Measurements from ENCODE around the gene LIN7C. TPM values are rescaled to one million over a fixed set of nuclear protein-coding genes. Genes with fewer than 3 reads are reported as not detected.

The LIN7C gene
- polyA plus RNA-seq, 1 donor (not counting 4 experiments of a cell fraction or from before 2014, with no cell fraction given) = 23.0 TPM

DNA sequence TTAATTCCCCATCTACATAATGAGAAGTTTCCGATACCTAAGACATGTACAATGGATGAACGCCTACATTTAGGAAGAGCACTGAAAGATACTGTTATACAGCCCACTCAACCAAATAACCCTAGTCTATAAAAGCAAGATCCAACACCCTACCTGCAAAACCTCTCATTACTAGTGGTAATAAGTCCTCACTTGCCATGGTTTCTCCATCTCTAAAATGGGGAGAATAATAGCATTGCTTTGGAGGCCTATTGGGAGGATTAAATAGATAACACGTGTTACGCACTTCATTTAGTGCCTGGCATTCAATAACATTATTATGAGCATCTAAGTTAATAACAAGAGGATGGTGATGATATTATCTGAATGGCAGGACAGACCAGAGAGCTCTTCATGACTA is 50.9 kb downstream of the LIN7C start:
- H3K4me3 ChIP-seq (ENCODE audit: control insufficient read depth in 2 of 3, extremely low read depth in 1 of 3, insufficient read depth in 2 of 3, low read depth in 1 of 3, low read length in 3 of 3) = no peak overlapping the region
- peak overlapping the region; percentile 57 for H3K27ac ChIP-seq (ENCODE audit: control insufficient read depth, insufficient read depth, low read length)
- H3K4me2 ChIP-seq (ENCODE audit: control insufficient read depth, extremely low read depth, insufficient read depth, low read depth, low read length) = peak overlapping the region; percentile 65
- no peaks in the 10 kb centered on the region for H3K9me1 ChIP-seq (ENCODE audit: control insufficient read depth, extremely low read depth, insufficient read depth, low read length)
- dilution Hi-C loops (cut with MboI; ENCODE audit: extremely low pct_ligation_motif_present, low sequenced_read_pairs) = no loop called here
- FAIRE-seq (no peak), DNase-seq (ENCODE audit: low read depth, low spot score) (no peak)
- H3K9ac ChIP-seq (ENCODE audit: control insufficient read depth, extremely low read depth, insufficient read depth, low read length) = no peak overlapping the region
- no peaks in the 10 kb centered on the region for H4K20me1 ChIP-seq (ENCODE audit: control insufficient read depth, extremely low read depth, insufficient read depth, low read length)
- H3K27me3 ChIP-seq (ENCODE audit: control insufficient read depth, extremely low read depth, insufficient read depth, low read length) = no peaks in the 10 kb centered on the region
- TF ChIP-seq, protein P1, sequence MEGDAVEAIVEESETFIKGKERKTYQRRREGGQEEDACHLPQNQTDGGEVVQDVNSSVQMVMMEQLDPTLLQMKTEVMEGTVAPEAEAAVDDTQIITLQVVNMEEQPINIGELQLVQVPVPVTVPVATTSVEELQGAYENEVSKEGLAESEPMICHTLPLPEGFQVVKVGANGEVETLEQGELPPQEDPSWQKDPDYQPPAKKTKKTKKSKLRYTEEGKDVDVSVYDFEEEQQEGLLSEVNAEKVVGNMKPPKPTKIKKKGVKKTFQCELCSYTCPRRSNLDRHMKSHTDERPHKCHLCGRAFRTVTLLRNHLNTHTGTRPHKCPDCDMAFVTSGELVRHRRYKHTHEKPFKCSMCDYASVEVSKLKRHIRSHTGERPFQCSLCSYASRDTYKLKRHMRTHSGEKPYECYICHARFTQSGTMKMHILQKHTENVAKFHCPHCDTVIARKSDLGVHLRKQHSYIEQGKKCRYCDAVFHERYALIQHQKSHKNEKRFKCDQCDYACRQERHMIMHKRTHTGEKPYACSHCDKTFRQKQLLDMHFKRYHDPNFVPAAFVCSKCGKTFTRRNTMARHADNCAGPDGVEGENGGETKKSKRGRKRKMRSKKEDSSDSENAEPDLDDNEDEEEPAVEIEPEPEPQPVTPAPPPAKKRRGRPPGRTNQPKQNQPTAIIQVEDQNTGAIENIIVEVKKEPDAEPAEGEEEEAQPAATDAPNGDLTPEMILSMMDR (optimal IDR thresholded peaks at IDR 0.05 in 1 of 3, IDR thresholded peaks at IDR 0.05 in 1 of 3, conservative IDR thresholded peaks at IDR 0.05 in 1 of 3; ENCODE audit: extremely low read depth in 1 of 3, insufficient read depth in 2 of 3, low read length in 3 of 3) = no peak
- TF ChIP-seq EZH2 (IDR thresholded peaks at IDR 0.05; ENCODE audit: low read length) = no peak
- no peak overlapping the region for H2AFZ ChIP-seq (ENCODE audit: control insufficient read depth, low read length)
- peaks cover 44% of the 10 kb centered on the region for H3K4me1 ChIP-seq (ENCODE audit: control insufficient read depth, extremely low read depth, insufficient read depth, low read length)
- peaks cover 92% of the 10 kb centered on the region for H3K79me2 ChIP-seq (ENCODE audit: control insufficient read depth, insufficient read depth, low read length)
- no peaks in the 10 kb centered on the region for H3K9me3 ChIP-seq (ENCODE audit: control insufficient read depth, low read depth, low read length)
- no peaks in the 10 kb centered on the region for H3K36me3 ChIP-seq (ENCODE audit: control insufficient read depth in 2 of 2, extremely low read depth in 1 of 2, insufficient read depth in 2 of 2, low read length in 2 of 2)

DNA sequence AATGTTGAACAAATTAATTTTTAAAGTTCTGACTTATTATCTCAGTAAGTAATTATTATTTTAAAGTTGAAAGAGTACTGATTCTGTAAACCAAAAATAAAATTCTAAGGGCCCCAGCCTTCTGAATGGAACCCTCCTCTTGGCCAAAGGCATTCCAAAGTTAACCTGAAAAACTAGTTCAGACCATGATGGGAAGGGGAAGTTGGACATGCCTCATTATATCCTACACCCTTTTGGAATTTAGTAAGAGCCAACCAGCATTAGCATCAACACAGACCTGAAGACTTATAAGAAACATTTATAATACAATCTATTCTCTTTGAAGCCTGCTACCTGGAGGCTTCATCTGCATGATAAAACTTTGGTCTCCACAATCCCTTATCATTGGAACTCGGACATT is 52.9 kb downstream of the LIN7C start:
- Histone ChIP-seq H4K20me1 (ENCODE audit: control insufficient read depth, extremely low read depth, insufficient read depth, low read length) (no peaks in the 10 kb centered on the region), H3K9me3 (ENCODE audit: control insufficient read depth, low read depth, low read length) (no peaks in the 10 kb centered on the region), H3K27ac (ENCODE audit: control insufficient read depth, insufficient read depth, low read length) (no peak overlapping the region), H3K27me3 (ENCODE audit: control insufficient read depth, extremely low read depth, insufficient read depth, low read length) (no peaks in the 10 kb centered on the region), H3K9ac (ENCODE audit: control insufficient read depth, extremely low read depth, insufficient read depth, low read length) (no peak overlapping the region), H3K4me2 (ENCODE audit: control insufficient read depth, extremely low read depth, insufficient read depth, low read depth, low read length) (no peak overlapping the region), H3K36me3 (ENCODE audit: control insufficient read depth in 2 of 2, extremely low read depth in 1 of 2, insufficient read depth in 2 of 2, low read length in 2 of 2) (no peaks in the 10 kb centered on the region), H3K4me3 (ENCODE audit: control insufficient read depth in 2 of 3, extremely low read depth in 1 of 3, insufficient read depth in 2 of 3, low read depth in 1 of 3, low read length in 3 of 3) (no peak overlapping the region), H3K4me1 (ENCODE audit: control insufficient read depth, extremely low read depth, insufficient read depth, low read length) (peaks cover 42% of the 10 kb centered on the region), H3K79me2 (ENCODE audit: control insufficient read depth, insufficient read depth, low read length) (peaks cover 91% of the 10 kb centered on the region), H3K9me1 (ENCODE audit: control insufficient read depth, extremely low read depth, insufficient read depth, low read length) (no peaks in the 10 kb centered on the region), H2AFZ (ENCODE audit: control insufficient read depth, low read length) (no peak overlapping the region)
- no peak for FAIRE-seq
- DNase-seq (ENCODE audit: low read depth, low spot score) = no peak
- dilution Hi-C loops (cut with MboI; ENCODE audit: extremely low pct_ligation_motif_present, low sequenced_read_pairs) = no loop called here
- TF ChIP-seq, protein P1 (optimal IDR thresholded peaks at IDR 0.05 in 1 of 3, IDR thresholded peaks at IDR 0.05 in 1 of 3, conservative IDR thresholded peaks at IDR 0.05 in 1 of 3; ENCODE audit: extremely low read depth in 1 of 3, insufficient read depth in 2 of 3, low read length in 3 of 3) = no peak

All from keratinocyte (primary cell).